GM18873 (cell line): Measurements from ENCODE around the gene PARP12.

ENCODE experiments used
- ATAC-seq: cut with Tn5 transposase; IDR thresholded peaks from one replicate; pipeline ENCODE4 v1.9.1; 2021; ENCODE audit warnings: mild to moderate bottlenecking, moderate library complexity, moderate number of reproducible peaks; ENCODE audit not compliant: unreplicated experiment, low FRiP score

PARP12 gene

DNA sequence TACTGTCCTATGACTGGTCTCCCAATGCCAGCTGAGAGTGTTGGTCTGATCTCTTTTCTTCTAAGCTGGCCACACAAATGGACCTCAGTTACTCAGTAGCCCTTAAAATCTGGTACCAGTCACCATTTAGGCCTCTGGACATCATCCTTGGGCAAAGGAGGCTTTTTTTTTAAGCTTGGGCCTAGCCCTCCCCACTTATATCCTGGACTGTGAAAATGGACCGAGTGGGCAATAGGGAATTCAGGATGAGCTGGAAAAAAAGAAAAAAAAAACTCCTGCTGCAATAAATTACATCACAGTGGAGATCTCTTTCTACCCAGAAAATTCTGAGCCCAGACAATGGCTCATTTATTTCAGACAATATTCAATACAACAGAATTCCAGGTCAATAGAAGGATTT is 68.4 kb downstream of the PARP12 start:
- ATAC-seq: no peak

- ATAC-seq: no peak
Observed at GRCh38 chr7:139993592-139993991, 69.2 kb downstream of the PARP12 start.

DNA sequence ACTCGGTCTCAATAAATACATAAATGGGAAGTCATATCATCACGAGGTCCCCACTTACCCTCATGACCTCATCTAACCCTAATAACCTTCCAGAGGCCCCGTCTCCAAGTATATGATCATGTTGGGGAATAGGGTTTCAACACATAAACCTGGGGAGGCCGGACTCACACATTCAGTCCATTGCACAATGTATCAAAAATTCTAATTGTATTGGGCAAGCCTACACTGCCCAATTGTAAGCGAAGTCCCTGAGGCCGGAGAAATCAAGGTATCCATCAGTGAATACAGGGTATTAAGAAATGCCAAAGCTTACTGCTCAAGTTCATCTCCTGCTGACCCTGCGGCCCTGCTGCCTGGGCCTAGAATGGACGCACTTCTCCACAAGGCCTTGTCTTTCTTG is 69.6 kb downstream of the PARP12 start:
- no peak for ATAC-seq

DNA sequence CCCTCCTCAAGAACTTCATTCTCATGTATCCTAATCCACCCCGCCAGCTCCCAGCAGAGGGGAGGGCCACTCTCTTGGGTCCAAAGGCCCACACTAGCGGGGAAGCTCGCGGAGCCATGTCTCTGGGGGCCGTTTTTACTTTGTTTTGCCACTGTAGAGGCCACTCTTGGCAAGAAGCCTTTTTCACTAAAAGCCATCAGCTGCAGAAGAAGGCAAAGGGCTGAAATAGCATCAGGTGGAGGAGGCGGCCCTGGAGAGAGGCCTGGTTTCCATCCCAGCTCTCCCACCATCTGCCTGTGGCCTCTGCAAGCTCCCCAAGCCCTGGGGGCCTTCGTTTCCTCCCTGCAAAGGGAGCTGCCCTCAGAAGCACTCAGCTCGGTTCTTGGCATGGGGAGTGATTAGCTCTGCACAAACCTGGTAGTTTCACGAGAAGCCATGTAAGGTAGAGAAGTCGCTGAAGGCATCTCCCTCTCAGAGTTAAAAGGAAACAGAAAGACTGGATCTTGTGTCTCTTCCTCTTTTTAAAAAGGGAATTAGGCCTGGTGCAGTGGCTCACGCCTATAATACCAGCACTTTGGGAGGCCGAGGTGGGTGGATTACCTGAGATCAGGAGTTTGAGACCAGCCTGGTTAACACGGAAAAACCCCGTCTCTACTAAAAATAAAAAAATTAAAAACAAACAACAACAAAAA is 70.3 kb downstream of the PARP12 start:
- ATAC-seq: no peak

DNA sequence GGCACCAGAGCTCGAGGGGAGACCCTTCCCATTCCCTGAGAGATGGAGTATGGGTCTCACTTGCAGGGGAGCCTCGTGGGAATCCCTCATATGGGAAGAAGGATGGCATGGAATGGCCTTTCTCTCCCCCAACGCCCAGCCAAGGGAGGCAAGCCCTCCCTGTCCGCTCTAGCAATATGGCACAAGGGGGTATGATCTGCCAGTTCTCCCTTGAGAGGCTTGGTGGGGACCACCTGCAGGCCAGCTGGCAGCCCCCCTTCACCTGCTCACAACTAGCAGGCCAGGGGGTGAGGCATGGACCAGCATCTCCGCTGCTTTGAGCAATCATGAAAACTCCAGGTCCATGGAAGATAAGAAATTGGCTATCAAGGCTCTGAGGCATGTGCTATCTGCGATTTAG is 70.8 kb downstream of the PARP12 start:
- ATAC-seq: no peak

GRCh38 chr7:139991269-139991666 is 71.5 kb downstream of the PARP12 start:
- ATAC-seq: no peak

- no peak for ATAC-seq
Observed at GRCh38 chr7:139990571-139991268, 72.0 kb downstream of the PARP12 start.

DNA sequence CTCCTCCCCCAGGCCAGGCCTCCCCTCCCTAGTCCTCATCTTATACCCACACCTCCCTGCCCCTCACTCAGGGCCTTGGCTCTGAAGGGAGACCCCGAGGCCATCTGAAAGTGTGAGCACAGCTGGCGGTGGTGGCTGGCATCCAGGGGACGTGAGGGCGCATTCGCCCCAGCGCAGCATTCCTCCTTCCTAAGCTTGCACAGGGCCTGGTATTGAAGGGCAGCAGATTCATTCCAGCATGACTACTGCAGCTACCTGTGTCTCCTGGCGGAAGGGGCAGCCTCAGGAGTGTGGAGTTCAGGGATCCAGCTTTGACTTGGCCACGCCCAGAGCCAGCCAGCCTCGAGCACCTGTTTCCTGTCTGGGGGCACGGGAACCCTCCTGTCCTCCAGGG is 72.6 kb downstream of the PARP12 start:
- ATAC-seq: no peak

DNA sequence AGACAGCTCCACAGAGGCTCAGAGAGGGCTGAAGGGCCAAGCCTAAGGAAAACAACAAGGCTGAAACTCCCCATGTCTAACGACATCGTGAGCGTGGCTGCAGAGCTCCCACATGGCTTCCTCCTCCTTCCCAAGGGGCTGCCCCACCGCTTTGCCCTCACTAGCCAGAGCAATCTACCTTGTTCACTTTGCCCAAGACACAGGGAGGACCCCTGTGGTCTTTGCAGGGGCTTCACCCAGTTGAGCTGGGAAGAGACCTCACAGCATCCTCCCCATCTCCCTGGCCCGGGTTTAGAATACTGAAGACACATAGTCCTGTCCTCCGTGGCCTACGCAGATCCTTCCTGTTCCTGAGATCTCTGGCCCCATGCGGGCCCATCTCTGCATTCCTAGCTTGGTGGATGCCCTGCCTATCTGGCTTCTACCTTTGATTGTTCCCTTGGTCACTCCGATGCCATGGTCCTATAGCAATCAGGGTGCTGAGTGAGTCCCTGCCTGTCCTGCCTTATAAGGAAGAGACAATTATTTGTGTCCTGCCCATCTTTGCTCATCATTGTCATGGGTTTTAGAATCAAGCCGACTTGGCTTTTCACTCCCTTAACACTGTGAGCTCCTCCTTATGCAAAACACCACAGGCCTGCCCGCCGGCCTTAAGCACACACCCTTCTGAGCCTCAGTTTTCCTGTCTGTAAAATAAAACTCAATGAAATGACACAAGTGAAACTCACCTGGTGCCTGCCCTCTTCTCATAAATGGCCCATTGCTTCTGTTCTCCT is 73.2 kb downstream of the PARP12 start:
- ATAC-seq: no peak

DNA sequence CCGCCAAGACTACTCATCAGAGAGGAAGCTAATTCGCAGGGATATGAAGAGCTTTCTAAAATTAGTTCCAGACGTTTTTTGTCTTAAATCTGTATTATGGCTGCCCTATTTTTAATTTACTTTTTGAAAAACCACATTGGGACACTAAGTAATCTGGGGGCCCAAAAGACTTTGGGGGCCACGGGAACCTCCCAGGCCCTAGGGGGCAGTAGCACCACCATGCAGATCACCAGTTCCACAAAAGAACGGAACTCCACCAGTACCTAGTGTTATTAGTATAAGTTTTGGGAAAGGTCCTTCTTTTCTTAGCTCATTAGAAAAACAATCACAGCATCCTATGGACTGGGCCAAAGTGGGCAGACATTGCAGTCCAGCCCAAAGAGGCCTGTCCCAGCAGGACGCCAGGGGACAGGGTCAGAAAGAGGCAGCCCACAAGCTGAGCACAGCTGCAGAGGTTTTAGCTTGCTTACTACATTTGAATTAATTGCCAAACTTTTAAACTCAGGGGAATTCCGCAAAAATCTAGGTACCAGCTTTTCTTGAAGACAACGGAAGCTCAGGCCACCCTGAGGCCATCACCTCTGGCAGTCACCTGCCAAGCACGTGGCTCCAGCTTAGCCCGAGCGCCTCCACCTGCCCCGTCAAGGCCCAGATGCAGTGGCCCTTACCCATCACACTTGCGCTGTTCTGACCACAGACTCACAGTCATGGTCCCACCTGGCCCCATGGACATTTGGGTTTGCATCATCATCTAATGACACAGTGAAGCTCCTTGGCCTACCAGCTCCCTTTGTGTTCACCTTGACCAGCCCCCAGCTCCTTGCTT is 74.8 kb downstream of the PARP12 start:
- ATAC-seq: no peak

DNA sequence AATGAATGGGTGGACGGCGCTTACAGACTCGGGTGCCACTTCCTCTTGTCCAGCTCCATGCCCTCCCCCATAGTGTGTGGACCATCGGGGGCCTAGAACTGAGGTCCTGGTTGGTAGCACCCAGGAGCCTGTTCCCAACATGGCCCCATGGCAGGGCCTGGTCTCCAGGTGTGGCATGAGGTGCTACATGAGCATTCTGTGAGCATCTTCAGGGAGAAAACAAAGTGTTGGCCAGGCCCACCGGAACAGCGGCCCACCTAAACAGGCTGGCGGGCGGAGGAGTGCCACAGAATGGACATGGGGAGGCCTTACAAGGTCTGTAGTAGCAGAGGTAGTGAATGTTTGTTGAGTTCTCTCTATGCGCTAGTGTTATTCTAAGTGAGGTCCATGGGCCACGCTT is 76.9 kb downstream of the PARP12 start:
- ATAC-seq: no peak

- no peak for ATAC-seq
Observed at GRCh38 chr7:139984642-139985539, 77.9 kb downstream of the PARP12 start.

GRCh38 chr7:139982927-139983920 is 79.5 kb downstream of the PARP12 start:
- no peak for ATAC-seq

- ATAC-seq: no peak
Observed at GRCh38 chr7:139981511-139981895, 81.2 kb downstream of the PARP12 start.

DNA sequence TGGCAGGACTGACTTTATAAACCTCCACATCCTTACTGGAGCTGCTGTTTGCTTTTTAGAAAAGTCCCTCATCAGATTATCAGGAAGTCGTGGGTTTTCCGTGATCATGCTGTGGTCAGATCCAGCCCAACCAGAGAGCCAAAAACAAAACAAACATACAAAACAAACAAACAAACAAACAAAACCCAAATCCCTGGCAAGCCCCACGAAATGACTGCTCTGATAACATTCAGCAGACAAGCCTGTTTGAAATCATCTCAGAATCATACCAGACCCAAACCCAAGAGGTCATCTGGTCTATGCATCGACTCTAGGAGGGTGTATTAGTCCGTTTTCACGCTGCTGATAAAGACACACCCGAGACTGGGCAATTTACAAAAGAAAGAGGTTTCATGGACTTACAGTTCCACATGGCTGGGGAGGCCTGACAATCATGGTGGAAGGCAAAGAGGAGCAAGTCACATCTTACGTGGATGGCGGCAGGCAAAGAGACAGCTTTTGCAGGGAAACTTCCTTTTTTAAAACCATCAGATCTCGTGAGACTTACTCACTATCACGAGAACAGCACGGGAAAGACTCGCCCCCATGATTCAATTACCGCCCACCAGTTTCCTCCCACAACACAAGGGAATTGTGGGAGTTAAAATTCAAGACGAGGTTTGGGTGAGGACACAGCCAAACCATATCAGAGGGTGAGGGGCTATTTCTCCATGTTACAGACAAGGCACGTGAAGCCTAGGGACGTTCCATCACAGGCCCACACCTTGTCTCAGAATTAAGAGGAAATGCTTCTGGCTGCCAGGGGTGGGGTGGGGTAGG is 85.7 kb downstream of the PARP12 start:
- ATAC-seq: no peak

GRCh38 chr7:139976055-139976837 is 86.5 kb downstream of the PARP12 start:
- ATAC-seq: no peak
